GM18505 (cell line): ENCODE results near the gene BACH2.
"Not testable (repeated sequence)": the region's sequence is repeated elsewhere in the genome, so short reads cannot be mapped to it uniquely, and the experiment has no call there.

Experiments
- ATAC-seq: cut with Tn5 transposase; IDR thresholded peaks from one replicate; pipeline ENCODE4 v1.9.1; 2021; ENCODE audit not compliant: unreplicated experiment
- POLR2A ChIP-seq: IDR thresholded peaks from 4 replicates; pipeline ENCODE4 v1.6.1; 2011; ENCODE audit warnings: borderline replicate concordance; ENCODE audit not compliant: insufficient read depth, insufficient read length; ENCODE audit errors: extremely low read depth

The BACH2 gene

DNA sequence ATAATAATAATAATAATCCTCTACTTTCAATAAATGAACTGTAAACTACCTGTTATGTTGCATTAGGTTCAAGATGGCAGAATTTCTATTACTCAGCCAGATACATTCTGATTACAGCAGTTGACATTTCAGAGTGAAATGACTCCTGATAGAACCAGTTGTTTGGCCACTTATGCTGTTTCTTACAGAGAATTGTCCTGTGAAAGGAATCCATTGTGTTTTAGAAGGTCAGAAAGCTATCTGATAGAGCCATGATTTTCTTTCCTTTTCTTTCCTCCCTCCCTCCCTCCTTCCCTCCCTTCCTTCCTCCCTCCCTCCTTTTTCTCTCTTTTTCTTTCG, 385.8 kb downstream of the BACH2 start:
- no peak for ATAC-seq
- TF ChIP-seq POLR2A, result no peak

DNA sequence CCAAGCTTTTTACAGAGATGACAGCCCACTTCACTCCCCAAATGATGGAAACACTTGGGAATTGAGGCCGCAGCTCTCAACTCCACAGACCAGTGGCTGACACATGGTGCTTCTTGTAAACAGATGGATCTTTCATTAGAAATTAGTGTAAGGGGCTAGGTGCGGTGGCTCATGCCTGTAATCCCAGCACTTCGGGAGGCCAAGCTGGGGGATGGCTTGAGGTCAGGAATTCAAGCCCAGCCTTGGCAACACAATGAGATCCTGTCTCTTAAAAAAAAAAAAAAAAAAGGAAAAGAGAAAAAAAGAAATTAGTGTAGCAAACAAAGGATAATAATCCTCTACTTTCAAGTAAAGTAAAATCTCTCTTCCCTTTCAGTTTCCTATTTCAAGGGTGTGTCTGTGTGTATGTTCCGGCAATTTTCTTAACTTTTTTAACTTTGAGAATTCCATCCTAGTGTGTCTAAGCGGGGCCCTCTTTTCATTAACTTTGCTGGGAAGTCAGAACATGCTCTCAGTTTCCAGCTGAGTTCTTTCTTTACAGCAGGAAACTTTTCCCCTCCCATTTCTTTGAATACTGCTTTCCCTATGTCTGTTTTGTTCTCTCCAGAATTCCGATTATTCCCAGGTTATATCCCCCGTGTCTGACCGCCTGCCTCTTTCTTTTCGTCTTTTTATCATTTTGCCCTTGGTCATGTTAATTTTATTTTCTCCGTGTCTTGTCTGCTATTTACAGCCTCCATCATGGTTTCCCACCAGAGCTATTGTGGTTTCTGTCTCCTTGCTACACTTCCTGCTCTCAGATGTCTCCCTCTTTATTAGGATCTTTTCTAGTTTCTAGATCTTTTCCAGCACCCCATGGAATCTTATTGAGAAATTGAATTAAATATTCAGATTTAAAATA, 386.4 kb downstream of the BACH2 start:
- not testable (repeated sequence) for ATAC-seq

DNA sequence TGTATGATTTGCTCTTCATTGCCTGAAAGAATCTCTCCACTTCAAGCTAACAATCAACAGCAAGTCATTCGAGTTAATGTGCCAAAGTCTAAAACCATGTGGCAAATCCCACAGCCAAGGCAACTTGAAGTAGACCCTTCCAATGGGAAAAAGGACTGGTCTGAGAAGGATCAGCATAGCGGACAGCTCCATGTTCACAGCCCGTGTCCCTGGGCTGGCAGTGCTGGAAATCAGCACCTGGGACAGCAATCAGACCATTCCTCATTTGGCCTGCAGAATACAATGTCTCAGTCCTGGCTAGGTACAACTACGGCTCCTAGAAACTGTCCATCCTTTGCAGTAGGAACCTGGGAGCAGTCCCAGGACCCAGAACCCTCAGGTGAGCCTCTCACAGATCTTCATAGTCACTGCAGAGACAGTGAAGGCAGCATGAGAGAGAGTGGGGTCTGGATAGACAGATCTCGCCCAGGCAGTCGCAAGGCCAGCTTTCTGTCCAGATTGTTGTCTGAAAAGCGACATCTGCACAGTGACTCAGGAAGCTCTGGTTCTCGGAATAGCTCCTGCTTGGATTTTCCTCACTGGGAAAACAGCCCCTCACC, 401.3 kb downstream of the BACH2 start:
- no peak for TF ChIP-seq POLR2A
- ATAC-seq, result no peak

DNA sequence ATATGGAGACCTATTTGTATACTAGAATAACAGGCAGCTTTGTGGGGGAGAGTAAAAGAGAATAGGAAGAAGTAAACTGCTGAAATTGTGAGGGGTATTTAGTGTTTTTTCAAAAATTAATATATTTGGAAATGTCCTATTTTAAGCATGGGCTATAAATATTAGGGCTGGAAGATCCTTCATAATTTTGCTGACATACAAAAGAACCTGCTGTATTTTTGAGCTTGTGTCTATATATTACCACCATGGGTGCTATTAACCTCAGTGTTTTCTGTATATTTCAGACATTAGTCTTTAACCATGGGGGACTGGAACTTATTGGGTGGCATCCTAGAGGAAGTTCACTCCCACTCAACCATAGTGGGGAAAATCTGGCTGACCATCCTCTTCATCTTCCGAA, 402.5 kb downstream of the BACH2 start, which contains the start of gene GJA10:
Gene GJA10 (plus strand): TSS at position 301 of the 400 bp plus-strand sequence. CDS start 0 bp downstream, at position 301.
- no peak for ATAC-seq
- no peak for TF ChIP-seq POLR2A

DNA sequence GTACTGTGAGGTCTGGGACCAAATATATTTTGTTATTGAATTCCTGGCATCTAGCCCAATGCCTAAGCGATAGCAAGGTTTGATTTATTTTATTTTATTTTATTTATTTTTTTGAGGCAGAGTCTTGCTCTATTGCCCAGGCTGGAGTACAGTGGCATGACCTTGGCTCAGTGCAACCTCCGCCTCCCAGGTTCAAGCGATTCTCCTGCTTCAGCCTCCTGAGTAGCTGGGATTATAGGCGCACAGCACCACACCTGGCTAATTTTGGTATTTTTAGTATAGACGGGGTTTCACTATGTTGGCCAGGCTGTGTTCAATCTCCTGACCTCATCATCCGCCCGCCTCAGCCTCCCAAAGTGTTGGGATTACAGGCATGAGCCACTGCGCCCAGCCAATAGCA, 404.1 kb downstream of the BACH2 start:
- ATAC-seq, result not testable (repeated sequence)

DNA sequence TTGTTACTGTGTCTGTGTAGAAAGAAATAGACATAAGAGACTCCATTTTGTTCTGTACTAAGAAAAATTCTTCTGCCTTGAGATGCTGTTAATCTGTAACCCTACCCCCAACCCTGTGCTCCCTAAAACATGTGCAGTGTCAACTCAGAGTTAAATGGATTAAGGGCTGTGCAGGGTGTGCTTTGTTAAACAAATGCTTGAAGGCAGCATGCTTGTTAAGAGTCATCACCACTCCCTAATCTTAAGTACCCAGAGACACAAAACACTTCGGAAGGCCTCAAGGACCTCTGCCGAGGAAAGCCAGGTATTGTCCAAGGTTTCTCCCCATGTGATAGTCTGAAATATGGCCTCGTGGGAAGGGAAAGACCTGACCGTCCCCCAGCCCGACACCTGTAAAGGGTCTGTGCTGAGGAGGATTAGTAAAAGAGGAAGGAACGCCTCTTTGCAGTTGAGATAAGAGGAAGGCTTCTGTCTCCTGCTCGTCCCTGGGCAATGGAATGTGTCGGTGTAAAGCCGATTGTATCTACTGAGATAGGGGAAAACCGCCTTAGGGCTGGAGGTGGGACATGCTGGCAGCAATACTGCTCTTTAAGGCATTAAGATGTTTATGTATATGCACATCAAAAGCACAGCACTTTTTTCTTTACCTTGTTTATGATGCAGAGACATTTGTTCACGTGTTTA, 405.7 kb downstream of the BACH2 start:
- ATAC-seq, result not testable (repeated sequence)

DNA sequence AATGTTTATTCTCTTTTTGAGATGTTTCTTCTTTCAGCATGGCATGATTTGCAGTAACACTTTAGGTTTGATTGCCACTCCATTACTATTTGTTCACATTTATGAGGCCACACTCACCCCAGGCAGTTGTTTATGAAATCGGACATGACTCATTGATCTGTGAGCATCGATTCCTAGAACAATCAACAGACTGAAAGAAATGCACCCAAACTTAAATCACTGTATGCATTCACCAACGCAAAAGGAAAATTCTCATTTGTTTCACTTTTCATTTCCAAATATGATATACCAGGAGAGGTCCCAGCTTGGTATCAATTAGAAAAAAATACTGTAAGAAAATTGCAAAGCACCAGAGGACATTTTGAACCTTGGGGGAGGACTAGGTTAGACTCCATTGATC, 407.8 kb downstream of the BACH2 start:
- ATAC-seq, result no peak
- TF ChIP-seq POLR2A, result no peak

DNA sequence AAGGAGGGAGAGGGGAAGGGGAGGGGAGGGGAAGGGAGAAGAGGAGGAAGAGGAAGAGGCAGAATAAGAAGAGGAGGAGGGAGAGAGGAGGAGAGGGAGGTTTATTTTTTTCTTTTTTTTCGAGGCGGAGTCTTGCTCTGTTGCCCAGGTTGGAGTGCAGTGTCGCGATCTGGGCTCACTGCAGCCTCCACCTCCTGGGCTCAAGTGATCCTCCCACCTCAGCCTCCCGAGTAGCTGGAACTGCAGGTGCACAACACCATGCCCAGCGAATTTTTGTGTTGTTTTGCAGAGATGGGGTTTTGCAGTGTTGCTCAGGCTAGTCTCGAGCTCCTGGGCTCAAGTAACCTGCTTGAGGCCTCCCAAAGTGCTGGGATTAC, 408.5 kb downstream of the BACH2 start:
- ATAC-seq, result no peak
- no peak for TF ChIP-seq POLR2A

DNA sequence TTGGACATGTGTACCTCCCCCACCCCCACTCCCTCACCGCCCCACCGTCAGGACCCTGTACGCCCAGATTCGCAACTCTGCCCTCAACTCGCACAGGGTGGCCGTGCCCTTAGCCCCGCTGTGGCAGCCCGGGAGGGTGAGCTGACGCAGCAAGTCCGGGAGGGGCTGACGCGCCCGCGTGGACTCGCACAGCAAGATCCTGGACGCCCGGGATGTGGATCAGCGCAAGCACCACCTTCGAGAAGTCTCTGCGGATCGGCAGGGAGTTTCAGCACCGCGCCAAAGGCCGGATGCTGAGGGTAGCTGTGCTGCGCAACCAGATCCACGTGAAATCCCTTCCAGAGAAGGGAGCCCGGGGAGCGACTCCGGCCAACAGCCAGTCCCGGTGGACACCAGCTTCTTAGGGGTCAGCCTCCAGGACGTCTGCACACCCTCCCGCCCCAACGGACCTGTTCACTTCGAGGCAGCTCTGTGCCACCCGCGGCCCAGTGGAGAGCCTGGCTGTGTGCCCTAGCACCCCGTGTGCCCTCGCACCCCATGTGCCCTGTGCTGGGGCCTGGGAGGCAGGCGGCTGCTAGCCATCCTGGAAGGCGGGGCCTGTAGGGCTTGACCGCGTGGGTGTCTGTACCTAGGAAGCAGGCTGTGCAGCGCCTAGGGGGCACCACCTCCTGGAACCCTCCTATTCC, 409.0 kb downstream of the BACH2 start:
- no peak for TF ChIP-seq POLR2A
- no peak for ATAC-seq

DNA sequence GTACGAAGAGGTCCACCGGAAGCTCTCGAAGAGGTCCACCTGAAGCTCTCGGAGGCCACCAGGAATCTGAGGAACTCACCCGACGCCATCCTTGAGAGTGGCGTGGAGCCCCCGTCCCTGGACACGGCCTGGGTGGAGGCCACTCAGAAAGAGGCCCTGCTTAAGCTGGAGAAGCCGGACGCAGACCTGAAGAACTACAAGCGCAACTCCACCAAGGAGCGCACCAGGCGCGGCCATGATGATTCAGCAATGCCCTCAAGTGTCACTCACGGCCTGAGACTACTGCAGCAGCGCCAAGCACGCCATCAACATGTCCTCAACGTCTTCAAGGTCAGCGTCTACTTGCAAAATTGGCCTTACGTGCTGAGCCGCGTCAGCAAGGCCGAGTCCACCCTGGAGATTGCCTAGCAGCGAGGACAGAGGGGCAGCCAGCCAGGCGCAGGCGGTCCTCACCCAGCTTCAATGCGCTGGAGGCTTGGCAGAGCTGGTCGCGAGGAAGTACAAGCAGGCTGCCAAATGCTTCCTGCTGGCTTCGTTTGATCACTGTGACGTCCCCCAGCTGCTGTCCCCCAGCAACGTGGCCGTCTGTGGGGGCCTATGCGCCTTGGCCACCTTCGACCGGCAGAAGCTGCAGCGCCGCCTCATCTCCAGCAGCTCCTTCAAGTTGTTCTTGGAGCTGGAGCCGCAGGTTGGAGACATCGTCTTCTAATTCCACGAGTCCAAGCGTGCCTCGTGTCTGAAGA, 410.1 kb downstream of the BACH2 start:
- no peak for TF ChIP-seq POLR2A
- no peak for ATAC-seq
